ENCODE measurements around the gene CAGE1.
A peak's percentile ranks its signal among the peaks of the same experiment; 100 is the strongest.
"Not testable (repeated sequence)": the region's sequence is repeated elsewhere in the genome, so short reads cannot be mapped to it uniquely, and the experiment has no call there.

The CAGE1 gene

DNA sequence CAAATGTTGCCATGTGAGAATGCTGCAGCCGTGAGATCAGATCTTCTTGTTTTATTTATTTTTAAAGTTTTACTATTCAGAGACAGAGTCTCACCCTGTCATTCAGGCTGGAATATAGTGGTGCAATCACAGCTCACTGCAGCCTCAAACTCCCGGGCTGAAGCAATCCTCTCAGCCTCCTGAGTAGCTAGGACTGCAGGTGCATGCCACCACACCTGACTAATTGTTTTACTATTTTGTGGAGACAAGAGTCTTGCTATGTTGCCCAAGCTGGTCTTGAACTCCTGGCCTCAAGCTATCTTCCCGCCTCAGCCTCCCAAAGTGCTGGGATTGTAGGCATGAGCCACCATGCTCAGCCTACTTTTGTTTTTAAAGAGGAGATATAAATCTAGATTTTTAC lies 54.0 kb downstream of the CAGE1 start:
- DNase-seq = no peak

DNA sequence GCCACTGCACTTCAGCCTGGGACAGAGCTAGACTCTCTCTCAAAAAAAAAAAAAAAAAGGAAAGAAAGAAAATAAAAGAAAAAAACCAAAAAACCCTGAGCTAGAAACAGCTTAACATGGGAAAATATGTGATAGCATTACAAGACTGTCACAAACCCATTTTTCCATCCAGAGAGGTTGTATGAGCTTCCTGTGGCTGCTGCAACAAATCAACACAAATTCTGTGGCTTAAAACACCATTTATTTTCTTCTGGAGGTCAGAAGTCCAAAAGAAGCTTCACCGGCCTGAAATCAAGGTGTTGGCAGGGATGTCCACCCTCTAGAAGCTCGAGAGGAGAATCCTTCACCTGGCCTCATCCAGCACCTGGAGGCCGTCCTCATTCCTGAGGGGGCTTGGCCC lies 54.9 kb downstream of the CAGE1 start:
- no peak for DNase-seq

DNA sequence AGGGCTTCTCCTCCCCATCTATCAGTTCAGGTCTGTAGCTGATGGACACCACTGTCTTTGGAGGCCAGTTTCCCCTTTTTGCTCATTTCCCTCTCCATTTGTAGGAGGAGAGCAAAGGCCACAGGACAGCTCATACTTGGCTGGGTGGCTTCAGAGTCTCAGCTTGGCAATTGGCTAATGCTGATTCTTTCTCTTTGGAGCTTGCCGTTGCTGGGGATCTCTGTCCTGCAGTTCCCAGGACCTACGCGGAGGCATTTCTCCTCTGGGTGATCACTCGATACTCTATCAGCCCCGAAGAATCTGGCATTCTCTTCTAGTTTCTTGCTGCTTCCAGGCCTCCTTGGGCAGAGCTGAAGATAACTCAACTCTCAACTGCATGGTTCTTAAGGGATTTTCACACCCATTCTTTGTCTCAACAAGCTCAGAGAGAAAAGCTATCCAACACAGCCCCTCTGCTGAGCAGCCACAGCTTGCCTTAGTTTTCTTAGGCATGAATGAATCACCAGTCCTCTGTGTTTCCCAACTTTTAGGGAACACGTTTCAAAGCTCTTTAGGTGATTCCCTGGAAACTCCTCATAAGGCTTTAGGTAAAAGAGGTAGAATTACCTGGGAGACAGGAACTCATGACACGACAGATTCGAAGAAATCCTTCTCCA lies 57.3 kb downstream of the CAGE1 start:
- DNase-seq = no peak

DNA sequence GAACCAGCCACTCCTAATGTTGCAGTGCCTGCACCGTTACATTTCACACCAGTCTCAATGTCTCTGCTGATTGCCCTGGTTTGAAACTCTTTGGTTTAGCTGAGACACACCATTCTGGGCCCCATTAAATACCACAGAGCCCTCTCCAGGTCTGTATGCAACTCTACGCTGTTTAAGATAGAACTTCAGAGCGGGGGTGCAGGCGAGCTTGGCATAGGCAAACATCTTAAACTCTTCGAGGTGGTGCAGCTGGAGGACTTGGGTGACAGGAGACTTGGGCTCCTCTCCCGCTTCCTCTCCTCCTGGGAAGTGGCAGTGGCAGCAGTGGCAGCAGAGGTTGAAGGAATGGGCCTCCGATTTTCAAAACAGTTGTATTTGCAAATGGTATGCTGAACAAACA lies 58.1 kb downstream of the CAGE1 start:
- no peak for DNase-seq

DNA sequence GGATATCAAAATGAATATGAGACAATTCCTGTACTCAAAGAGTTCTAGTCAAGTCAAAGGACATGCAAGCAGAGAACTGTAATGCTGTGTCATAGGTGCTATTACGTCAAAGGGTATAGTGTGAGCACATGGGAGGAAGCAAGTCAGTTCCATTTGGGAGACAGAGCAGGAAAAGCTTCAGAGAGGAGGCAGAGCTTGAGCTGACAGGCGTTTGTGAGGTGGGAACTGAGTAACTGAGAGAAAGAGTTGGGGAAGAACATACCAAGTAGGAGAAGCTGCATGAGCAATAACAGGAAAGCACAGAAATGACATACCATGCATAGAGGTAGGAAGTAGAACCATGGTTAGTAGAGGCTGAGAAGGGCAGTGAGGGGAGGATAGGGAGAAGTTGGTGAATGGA lies 61.3 kb downstream of the CAGE1 start:
- DNase-seq = no peak

DNA sequence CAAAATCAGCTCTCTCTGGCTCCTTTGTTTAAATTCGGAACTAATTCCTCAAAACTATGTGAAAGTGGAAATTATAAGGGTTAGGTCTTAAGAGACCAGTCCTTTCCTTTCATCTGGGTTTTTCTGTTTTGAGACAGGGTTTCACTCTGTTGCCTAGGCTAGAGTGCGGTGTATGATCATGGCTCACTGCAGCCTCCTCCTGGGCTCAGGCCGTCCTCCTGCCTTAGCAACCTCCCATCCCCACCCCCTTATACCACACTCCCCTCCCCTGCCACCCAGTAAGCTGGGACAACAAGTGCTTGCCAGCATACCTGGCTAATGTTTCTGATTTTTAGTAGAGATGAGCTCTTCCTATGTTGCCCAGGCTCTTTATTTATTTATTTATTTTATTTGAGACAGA lies 63.8 kb downstream of the CAGE1 start:
- no peak for DNase-seq

DNA sequence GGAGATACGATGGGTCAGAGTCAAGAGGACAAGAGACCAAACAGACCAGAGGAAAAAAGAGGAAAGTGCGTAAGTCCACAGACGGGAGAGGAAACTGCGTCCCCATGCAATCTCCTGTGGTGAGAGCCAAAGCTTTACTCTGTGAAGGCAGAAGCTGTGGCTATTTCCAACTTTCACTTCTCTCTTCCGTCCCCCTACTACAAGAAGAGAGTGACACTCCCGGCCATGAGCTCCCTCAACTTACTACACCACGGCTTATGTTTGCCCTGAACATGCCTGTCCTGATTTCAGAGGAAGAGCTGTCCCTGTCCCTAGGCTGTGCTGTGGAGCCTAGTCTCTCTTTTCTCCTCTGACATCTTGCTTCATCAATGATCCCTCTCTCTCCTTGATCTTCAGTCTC lies 65.0 kb downstream of the CAGE1 start:
- no peak for DNase-seq

DNA sequence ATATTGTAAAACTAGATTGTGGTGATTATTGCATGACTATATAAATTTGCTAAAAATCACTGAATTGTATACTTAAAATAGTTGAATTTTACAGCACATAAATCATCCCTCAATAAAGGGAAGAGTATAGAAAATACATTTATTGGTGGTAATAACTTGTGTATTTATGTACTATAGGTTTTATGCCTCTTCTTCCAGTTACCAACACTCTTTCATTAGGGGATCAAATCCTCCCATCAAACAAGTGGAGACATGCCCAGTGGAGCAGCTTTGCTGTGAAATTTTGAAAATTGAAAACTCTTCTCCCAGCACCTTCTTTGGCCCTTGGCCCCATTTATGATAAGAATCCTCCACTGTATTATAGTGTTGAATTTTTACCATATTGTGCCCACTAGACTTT lies 66.5 kb downstream of the CAGE1 start:
- DNase-seq = no peak

DNA sequence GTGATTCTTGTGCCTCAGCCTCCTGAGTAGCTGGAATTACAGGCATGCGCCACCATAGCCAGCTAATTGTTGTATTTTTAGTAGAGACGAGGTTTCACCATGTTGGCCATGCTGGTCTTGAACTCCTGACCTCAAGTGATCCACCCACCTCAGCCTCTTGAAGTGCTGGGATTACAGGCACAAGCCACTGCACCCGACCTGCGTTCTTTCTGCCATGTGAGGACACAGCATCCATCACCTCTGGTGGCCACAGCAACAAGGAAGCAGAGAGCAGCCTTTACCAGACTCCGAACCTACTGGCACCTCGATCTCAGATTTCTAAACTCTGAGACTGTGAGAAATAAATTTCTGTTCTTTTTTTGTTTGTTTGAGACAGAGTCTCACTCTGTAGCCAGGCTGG lies 67.7 kb downstream of the CAGE1 start:
- DNase-seq = not testable (repeated sequence)

DNA sequence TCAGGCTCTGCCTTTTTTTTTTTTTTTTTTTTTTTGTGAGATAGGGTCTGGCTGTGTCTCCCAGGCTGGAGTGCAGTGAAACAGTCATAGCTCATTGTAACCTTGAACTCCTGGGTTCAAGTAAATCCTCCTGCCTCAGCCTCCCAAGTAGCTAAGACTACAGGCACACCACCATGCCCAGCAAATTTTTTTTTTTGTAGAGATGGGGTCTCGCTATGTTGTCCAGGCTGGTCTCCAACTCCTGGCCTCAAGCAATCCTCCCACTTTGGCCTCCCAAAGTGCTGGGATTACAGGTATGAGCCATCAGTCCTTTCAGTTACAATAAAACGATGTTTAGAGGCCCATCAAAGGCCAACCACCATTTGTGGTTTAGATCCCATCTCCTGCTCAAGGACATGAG lies 70.1 kb downstream of the CAGE1 start:
- not testable (repeated sequence) for DNase-seq

DNA sequence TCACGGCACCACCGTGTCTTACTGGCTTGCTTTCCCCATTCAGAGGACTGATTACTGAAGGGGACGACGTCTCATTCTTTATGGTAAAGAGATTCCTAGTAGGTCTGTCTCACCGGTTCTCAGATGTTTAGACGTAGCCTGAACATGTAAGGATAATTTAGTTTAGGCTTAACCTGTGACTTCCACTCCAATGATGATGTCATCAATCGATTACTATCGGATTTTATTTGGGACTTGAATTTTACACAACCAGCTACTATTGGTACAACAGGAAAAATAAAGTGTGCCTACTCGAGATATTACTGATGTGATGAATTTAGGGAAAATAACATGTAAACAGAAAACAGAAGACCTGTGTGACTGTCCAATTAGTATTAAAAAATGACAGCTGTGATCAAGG lies 72.0 kb downstream of the CAGE1 start:
- no peak for DNase-seq

DNA sequence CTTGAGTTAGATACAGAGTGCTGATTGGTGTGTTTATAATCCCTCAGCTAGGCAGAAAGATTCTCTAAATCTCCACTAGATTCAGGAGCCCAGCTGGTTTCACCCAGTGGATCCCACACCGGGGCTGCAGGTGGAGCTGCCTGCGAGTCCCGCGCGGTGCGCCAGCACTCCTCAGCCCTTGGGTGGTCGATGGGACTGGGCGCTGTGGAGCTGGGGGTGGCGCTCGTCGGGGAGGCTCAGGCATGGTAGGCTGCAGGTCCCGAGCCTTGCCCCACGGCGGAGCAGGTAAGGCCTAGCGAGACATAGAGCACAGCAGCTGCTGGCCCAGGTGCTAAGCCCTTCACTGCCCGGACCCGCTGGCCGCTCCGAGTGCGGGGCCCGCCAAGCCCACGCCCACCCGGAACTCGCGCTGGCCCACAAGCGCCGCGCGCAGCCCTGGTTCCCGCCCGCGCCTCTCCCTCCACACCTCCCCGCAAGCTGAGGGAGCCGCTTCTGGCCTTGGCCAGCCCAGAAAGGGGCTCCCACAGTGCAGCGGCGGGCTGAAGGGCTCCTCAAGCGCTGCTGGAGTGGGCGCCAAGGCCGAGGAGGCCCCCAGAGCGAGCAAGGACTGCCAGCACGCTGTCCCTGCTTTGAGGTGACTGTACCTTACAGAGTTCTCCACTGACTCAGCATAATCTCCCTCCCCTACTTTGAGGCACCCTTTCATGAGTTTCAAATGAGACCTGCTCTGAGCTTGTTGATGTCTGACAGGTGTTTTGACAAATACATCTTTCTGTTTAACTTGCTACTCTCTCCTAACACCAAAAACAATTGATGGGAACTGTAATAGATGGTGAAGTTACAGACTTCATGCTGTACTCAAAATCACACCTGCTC lies 72.6 kb downstream of the CAGE1 start:
- no peak for DNase-seq

DNA sequence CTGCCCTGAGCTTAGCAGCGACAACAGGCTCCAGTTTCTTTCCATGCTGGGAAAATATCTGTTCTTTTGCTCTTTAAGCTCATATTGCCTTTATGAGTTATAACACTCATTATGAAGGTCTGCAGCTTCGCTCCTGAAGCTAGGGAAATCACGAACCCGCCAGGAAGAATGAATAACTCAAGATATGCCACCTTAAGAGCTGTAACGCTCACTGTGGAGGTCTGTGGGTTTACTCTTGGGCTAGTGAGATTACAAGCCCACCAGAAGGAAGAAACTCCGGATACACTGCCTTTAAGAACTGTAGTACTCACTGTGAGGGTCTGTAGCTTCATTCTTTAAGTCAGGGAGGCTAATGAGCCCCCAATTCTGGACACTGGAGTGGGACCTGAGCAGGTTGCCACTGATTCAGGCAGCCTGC lies 73.6 kb downstream of the CAGE1 start:
- DNase-seq = no peak

DNA sequence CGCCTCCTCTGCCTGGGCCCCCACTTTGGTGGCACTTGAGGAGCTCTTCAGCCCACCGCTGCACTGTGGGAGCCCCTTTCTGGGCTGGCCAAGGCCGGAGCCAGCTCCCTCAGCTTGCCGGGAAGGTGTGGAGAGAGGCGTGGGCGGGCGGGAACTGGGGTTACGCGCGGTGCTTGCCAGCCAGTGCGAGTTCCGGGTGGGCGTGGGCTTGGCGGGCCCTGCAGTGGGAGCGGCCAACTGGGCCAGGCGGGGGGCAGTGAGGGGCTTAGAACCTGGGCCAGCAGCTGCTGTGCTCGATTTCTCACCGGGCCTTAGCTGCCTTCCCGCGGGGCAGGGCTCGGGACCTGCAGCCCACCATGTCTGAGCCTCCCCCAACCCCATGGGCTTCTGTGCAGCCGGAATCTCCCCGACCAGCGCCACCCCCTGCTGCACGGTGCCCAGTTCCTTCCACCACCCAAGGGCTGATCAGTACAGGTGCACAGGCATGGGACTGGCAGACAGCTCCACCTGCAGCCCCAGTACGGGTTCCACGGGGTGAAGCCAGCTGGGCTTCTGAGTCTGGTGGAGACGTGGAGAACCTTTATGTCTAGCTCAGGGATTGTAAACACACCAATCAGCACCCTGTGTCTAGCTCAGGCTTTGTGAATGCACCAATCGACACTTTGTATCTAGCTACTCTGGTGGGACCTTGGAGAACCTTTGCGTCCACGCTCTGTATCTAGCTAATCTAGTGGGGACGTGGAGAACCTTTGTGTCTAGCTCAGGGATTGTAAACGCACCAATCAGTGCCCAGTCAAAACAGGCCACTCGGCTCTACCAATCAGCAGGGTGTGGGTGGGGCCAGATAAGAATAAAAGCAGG lies 74.2 kb downstream of the CAGE1 start:
- not testable (repeated sequence) for DNase-seq

DNA sequence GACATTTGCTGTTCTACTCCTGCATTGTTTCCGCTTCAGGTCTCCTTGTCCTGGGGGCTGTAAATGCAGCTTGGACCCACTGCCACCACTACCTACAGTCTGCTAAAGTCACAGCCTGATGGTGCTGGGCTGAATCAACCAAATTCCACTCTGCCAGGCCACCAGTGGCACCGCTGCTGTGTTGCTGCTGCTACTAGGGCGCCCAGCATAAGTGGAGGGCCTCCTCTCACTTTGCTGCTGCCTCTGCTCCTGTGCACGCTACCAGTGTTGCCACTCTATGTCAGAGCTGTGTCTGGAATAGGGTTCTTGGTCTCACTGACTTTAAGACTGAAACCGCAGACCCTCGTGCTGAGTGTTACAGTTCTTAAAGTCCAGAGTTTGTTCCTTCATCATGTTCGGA lies 75.1 kb downstream of the CAGE1 start:
- no peak for DNase-seq

DNA sequence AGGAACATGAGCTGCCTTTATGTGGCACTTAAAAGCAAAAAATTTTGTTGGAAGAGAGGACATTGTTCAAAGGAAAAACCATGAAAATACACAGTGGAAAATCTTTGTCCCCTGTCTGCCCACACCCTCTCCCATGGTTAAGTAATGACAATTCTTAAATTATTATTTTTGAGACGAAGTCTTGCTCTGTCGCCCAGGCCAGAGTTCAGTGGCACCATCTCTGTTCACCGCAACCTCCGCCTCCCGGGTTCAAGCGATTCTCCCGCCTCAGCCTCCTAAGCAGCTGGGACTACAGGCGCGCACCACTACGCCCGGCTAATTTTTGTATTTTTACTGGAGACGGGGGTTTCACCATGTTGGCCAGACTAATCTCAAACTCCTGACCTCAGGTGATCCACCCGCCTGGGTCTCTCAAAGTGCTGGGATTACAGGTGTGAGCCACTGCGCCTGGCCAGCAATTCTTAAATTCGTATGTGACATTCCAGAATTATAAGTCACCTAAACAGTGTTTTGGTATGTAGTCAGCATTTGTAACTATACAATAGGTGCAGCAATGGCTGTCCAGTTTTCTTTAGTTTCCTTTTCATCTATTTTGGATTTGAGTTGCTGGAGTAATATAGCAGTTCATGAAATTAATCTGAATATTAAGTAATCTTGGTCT lies 75.9 kb downstream of the CAGE1 start:
- DNase-seq = no peak

DNA sequence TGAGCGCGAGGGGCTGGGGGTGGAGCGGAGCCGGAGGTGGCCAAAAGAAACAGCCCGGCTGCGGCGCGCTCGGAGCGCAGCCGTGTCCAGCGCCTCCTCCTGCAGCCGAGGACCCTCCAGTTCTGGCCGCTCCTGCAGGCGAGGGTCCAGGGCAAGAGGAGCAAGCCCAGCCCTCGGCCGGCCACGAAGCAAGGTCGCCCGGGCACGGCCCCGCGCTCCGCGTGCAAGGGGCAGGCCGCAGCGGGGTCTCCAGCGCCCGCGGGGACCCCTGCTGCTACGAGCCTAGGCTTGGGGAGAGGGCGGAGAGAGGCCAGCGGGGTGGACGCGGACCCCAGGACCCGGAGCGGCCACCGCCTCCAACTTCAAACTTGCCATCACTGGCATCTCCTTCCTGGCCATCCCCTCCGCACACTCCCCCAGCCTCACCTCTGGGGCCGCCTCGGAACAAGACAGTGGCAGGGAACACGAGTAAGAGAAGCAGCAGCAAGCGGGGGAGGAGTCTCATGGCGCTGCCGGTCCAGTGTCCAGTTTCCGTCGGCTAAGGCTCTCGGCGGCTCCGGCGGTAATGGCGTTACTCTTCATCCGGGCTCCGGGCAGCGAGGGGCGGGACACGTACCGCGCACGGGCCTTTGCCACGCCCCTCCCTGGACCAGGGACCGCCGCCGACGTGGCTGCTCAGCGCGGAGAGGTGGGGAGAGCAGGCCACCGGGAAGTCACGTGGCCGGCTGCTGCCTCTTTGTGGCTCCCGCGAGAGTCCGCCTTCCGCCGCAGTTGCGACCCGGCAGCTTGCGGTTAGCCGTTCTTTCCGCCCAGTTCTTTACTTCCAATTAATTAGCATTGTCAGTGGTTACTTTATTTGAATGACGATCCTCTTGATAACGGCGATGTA lies 76.7 kb downstream of the CAGE1 start, which contains the start of gene SSR1:
TSS of gene SSR1 (minus strand) at position 584 of the 889 bp plus-strand sequence. CDS start at position 505, 79 bp downstream.
- peak; percentile 90 for DNase-seq

DNA sequence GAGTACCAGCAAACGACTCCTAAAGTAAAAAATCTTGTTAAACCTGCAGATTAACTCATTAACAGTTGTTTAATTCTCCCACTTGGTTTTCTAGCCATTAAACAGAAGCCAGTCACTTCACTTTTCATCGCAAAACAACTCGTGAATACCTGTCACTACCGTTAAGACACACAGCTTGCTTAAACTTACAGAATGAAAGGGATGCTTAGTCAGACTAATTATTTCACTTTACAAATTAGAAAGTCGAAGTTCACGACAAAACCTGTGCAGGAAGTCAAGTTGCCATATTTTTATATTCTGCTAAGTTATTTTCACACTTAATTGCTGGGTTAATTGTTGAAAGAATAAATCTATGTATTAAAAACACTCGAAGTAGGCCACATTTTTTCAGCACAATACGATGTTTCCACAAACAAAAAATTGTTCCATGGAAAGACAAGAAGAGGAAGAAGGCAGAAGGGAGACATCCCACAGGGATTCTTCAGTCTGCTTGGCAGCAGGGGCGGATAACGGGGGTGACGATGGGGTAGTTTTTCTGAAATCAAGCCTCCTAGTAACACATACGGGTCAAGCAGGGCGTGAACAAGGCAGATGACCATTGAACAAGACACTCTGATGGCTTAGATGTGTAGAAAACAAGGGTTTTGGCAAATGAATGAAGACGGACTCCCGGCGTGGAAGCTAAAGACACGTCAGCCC lies 77.5 kb downstream of the CAGE1 start:
- no peak for DNase-seq

DNA sequence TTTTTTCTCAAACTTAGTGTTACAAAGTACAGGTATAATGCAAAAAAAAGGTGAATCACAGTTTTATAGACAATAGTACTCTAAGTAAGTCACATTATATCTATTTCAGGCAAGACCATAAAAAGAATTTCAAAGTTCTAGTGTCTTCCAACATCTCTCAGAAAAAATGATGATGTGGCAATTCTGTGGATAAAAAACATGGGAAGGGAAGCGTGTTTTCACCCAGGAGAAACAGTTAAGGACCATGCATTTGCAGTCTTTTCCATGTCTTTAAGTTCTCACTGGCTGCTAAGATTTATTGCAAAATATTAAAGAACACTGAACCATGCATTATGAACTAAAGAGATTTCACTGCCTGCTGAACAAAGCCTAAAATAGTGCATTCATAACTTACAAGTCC lies 78.4 kb downstream of the CAGE1 start:
- DNase-seq = no peak

DNA sequence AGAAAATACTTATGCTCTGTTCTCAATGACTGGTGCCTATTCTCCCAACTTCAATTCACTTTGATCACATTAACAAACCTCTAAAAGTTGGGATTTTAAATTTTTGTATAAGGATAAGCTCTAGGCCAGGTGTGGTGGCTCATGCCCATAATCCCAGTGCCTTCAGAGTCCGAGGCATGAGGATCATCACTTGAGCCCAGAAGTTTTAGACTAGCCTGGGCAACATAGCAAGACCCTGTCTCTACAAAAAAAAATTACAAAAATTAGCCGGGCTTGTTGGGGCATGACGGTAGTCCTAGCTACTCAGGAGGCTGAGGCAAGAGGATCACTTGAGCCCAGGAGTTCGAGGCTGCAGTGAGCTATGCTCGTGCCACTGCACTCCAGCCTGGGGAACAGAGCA lies 80.5 kb downstream of the CAGE1 start:
- no peak for DNase-seq

DNA sequence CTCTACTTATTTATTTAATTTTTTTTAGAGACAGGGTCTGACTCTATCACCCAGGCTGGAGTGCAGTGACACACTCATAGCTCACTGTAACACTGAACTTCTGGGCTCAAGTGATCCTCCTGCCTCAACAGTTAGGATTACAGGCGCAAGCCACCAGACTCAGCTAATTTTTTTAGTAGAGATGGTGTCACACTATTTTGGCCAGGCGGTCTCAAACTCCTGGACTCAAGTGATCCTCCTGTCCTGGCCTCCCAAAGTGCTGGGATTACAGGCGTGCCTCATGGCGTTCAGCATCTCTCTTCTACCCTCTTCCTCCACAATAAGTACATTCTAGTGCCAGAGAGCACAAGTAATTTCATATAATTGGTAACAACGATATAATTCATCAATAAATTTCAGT lies 82.0 kb downstream of the CAGE1 start:
- no peak for DNase-seq

All from GOT3 (cell line).